ENCODE measurements around the gene VEPH1.

The VEPH1 gene

GRCh38 chr3:157247391-157247790 lies 255.8 kb downstream of the VEPH1 start:
- no peak for DNase-seq

- no peak for DNase-seq
These were observed 260.4 kb downstream of the VEPH1 start for GRCh38 chr3:157242836-157243235.

GRCh38 chr3:157241599-157241998 lies 261.6 kb downstream of the VEPH1 start:
- DNase-seq = no peak

- no peak for DNase-seq
These were observed 262.8 kb downstream of the VEPH1 start for GRCh38 chr3:157240408-157240807.

- DNase-seq = no peak
These were observed 264.0 kb downstream of the VEPH1 start for GRCh38 chr3:157239082-157239704.

GRCh38 chr3:157238457-157238856 lies 264.8 kb downstream of the VEPH1 start:
- no peak for DNase-seq

- no peak for DNase-seq
These were observed 265.3 kb downstream of the VEPH1 start for GRCh38 chr3:157237886-157238285.

- DNase-seq = no peak
These were observed 267.9 kb downstream of the VEPH1 start for GRCh38 chr3:157235291-157235690.

- DNase-seq = no peak
These were observed 269.3 kb downstream of the VEPH1 start for GRCh38 chr3:157233923-157234322.

GRCh38 chr3:157232141-157232540 lies 271.1 kb downstream of the VEPH1 start:
- no peak for DNase-seq

GRCh38 chr3:157231071-157231470 lies 272.1 kb downstream of the VEPH1 start:
- DNase-seq = no peak

- no peak for DNase-seq
These were observed 276.9 kb downstream of the VEPH1 start for GRCh38 chr3:157226173-157226847.

- DNase-seq = no peak
These were observed 278.2 kb downstream of the VEPH1 start for GRCh38 chr3:157225001-157225400.

GRCh38 chr3:157220883-157221282 lies 282.3 kb downstream of the VEPH1 start:
- DNase-seq = no peak

GRCh38 chr3:157220211-157220610 lies 283.0 kb downstream of the VEPH1 start:
- no peak for DNase-seq

GRCh38 chr3:157219215-157219614 lies 284.0 kb downstream of the VEPH1 start:
- DNase-seq = no peak
